Hematopoietic multipotent progenitor cell treated with erythropoietin and hydrocortisone succinate and interleukin-3 and kit ligand, for 6 days (in vitro differentiated cells): ENCODE measurements around the gene DIPK1B.
A peak's percentile ranks its signal among the peaks of the same experiment; 100 is the strongest.
"Not testable (repeated sequence)": the region's sequence is repeated elsewhere in the genome, so short reads cannot be mapped to it uniquely, and the experiment has no call there.

Source experiments
- DNase-seq: peaks from one replicate; pipeline ENCODE4 v3.0.0-alpha.2; 2015

The DIPK1B gene

DNA sequence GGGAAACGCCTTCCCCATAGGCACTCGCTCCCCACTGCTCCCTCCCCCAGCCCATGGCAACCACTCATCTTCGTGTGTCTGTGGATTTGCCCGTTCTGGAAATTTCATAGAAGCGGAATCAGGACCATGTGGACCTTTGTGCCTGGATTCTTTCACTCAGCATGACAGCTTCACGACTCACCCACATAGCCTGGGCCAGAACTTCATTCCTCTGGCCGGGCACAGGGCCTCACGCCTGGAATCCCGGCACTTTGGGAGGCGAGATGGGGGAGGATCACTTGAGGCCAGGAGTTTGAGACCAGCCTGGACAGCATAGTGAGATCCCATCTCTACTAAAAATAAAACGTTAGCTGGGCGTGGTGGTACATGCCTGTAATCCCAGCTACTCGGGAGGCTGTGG lies 12.1 kb upstream of the DIPK1B start:
- DNase-seq: no peak

DNA sequence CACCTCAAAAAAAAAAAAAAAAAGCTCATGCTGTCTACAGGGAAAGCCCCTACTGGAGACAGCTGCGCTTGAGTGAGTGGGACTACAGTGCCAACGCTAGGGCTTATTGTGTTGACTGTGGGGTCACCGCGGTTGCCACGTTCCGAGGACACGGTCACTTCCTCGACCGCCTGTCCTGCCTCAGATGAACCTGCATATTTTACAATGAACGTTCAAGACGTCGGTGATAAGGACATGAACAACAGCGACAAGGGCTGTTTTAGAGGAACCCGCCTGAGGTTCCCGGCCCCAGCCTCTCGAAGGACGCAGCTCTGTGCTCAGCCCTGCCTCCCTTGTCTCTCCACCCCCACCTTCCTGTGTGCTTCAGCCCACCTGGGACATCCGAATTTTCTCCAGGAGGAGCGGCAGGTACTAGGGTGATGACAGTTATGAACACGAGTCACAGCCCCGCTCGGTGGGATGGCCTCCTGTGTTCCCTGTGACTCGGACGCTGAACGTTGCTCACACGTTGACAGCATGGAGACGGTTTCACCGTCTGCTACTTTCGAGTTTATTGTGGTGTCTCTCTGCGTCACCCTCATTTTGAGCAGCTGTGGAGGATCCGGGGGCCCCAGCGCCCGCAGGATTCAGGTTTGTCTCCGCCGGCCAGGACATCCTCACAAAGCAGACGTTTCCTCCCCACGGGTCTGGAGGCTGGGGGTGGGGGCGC lies 11.3 kb upstream of the DIPK1B start:
- peak; percentile 64 for DNase-seq

DNA sequence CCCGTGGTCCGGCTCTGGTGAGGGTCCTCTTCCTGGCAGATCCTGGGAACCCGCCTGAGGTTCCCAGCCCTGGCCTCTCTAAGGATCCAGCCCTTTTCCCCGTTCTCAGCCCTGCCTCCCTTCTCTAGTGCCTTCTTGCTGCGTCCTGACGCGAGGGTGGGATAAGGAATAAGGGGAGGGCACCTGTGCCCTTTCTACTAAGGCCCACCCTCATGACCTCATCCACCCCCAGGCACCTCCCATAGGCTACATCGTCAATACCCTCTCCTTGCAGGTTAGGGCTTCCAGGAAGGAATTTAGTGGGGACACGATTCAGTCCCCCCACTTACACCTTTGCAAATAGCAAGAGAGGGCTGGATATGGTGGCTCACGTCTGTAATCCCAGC lies 10.7 kb upstream of the DIPK1B start:
- no peak for DNase-seq

DNA sequence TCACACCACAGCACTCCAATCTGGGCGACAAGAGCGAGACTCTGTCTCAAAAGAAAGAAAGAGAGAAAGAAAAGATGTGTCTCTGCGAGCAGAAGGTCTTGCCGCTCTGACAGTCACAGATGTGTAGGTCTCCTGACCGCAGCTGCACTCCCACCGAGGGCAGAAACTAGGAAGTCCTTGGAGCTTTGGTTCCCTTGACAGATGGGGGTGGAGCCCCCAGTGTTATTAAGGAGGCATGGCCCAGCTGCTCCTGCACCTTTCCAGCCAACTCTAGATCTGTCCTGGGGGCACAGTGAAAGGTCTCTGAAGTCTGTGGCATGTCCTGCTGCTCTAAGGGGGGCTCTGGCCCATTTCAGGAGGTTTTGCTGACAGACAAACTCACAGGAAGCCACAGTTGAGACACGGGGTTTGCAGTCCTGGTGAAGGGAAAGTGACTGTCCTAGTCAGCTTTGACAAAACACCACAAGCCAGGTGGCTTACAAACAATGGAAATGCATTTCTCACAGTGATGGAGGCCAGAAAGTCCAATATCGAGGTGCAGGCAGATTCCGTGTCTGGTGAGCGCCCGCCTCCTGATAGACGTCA lies 9.0 kb upstream of the DIPK1B start:
- DNase-seq: peak; percentile 68

DNA sequence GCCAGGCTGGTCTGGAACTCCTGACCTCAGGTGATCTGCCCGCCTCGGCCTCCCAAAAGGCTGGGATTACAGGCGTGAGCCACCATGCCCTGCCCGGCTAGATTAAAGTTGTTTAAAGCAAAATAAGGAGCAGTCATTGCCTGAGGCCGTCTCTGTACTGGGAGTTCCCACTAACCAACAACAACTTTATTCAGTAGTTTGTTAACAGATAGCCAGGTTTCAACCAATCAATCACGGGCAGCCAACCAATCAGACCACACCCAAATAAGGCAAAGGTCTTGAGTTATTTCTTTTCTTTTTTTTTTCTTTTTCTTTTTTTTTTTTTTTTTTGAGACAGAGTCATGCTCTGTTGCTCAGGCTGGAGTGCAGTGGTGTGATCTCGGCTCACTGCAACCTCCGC lies 7.6 kb upstream of the DIPK1B start:
- not testable (repeated sequence) for DNase-seq

DNA sequence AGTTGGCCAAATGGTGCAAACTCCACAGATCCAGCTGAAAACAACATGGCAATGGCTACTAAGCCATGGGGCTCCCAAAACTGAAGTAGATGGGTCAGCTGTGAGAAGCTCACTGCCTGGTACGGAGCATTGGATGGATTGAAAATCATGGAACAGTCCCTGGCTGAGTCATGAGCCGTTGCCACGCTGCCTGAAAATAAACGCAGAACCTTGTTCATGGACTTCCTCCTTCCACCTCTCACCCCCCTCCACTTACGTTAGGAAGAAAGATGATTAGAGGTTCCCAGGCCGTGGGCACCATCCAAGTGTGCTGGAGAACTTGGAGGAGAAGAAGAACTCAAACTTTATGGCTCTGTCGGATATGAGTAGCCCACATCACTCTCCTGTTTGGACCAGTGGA lies 6.8 kb upstream of the DIPK1B start:
- DNase-seq: no peak

DNA sequence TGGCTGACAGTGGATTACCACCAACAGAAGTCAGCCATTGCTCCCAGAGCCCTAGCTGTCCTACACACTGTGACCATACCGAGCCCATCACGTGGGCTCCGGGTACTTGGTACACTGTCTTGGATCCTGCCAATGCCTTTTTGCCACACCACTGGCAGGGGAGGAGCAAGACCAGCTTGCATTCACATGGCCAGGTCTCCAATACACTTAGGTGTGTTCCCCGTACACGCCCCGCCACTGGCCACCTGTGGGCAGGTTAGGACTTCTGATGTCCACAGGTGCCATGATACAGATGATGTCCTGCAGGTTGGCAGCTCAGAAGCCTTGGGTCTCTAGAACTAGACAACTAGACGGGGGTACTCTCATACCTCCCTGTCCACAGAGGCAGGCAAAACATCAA lies 5.4 kb upstream of the DIPK1B start:
- no peak for DNase-seq

DNA sequence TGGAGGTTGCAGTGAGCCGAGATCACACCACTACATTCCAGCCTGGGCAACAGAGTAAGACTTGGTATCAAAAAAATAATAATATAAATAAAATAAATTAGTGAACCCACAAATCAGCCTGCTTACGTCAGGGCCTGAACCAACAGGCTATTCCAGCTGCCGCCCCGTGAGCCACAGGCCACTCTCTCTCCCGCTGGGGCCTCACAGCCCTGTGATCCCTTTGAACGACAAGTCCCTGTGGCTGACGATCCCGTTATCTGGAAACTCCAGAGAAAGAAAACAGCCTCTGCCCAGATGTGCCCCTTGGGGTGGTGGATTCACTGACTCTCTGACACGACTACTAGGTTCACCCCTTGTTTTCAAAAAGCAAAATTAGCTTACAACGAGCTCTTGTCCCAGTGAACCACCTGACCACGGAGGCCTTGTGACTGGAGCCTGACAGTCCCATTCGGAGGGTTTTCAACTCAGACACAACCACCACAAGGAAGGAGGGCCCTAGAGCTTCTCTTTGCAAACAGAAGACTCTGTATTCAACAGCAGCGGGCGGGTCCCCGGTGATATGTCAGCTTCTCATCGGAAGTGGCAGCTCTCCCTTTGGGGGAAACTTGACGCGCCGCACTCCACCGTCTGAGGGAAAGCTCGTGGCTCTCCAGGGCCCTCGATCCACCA lies 4.4 kb upstream of the DIPK1B start:
- DNase-seq: no peak

DNA sequence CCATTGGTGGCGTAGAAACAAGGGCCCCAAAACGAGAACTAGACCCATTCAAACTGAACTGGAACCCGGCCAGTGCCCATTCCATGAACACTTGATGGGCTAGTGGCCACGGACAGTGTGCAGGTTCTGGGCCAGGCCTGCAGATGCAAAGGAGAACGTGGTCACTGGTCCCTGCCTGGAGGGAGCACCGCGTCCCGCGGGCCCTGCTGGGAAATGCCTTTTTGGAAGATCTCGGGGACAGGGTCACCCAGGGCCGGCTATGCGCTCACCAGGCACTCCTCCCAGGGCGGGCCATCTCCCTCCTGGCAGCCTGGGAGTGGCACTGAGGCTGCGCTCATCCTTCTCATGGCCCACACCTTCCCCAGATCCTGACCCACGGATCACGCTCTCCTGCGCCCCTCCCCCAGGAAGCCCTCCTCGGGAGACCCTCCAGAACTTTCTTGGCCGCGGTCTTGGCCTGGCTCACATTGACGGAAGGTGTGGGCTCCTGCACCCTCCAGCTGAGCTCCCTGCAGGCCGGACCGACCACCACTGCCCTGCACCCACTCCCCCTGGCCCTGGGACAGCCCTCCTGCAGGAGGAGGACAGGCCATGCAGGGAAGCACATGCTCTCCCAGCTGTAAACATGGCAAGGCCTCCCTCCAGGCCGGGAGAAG lies 2.8 kb upstream of the DIPK1B start:
- DNase-seq: no peak

DNA sequence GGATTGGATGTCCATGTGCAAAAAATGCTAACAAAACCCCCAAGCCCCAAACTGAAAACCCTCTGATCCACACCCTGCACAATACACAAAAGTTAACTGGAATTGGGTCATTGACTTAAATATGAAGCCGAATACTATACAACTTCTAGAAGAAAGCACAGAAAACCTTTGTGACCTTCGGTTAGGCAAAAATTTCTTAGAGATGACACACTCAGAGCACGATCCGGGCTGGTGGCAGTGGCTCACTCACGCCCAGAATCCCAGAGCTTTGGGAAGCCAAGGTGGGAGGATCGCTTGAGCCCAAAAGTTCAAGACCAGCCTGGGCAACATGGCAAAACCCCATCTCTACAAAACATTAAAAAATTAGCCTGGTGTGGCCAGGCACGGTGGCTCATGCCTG lies 1.8 kb upstream of the DIPK1B start:
- DNase-seq: no peak

DNA sequence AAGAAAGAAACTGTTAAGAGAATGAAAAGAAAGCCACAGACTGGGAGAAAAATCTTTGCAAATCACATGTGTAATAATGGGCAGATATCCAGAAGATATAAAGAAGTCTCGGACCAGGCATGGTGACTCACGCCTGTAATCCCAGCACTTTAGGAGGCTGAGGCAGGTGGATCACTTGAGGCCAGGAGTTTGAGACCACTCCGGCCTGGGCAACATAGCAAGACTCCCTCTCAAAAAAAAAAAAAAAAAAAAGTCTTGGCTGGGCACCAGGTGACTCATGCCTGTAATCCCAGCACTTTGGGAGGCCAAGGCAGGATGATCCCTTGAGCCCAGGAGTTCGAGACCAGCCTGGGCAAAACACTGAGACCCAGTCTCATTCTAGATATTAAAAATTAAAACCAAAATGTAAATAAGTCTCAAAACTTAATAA lies 1.1 kb upstream of the DIPK1B start:
- not testable (repeated sequence) for DNase-seq

DNA sequence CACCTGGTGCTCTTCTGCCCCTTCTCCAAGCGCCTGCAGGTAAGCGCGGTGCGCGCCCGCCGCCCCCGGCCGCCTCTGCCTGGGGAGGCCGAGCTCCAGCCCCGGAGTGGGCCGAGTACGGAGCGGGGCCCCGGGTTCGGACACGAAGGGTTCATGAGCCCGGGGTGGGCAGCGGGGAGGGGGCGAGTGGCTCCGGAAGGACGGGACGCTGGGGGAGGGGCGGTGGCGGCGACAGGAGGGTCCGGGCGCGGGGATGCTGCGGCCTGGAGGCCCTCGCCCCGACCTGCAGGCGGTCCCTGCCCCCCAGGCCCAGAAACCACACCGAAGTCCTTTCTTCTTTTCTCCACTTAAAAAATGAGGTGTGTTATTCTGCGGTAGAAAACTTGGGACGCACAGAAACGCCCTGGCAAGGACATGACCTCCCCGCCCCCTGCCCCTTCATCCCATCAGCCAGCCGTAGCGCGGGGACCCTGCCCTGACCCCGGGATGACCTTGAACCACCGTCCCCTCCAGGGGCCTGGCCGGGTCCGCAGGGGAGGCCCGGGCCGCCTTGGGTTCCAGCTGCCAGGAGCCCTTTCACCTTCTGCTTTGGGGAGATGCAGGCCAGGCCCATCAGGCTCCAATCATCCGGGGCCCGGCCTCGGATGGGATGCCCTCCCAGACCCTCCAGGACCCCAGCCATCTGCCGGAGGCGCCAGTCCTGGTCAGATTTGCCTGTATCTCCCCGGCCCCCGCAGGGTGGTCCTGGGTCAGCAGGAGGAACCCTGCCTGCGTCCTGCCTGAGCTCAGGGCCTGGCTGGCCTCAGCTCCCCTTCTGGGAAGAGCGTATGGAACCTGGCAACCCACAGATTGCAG lies 545 bp downstream of the DIPK1B start:
- no peak for DNase-seq

DNA sequence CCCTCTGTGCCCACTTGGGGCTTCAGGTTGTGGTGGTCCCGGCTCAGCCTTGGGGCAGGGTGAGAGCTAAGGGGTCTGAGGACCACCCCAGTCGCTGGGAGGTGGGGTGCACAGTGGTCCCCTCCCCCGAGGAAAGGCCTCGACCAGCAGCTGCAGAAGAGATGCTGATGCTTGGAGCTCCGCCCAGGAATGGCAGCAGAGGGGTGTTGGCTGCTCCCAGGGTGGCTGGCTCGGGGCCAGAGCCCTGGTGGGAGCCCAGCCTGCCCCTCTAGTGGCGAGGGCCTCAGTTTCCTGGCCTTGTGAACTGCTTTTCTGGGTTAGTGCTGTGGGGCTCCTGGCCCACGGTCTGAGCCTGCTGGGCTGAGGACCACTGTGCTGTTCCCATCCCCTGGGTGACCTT lies 1.2 kb downstream of the DIPK1B start:
- DNase-seq: peak; percentile 65

DNA sequence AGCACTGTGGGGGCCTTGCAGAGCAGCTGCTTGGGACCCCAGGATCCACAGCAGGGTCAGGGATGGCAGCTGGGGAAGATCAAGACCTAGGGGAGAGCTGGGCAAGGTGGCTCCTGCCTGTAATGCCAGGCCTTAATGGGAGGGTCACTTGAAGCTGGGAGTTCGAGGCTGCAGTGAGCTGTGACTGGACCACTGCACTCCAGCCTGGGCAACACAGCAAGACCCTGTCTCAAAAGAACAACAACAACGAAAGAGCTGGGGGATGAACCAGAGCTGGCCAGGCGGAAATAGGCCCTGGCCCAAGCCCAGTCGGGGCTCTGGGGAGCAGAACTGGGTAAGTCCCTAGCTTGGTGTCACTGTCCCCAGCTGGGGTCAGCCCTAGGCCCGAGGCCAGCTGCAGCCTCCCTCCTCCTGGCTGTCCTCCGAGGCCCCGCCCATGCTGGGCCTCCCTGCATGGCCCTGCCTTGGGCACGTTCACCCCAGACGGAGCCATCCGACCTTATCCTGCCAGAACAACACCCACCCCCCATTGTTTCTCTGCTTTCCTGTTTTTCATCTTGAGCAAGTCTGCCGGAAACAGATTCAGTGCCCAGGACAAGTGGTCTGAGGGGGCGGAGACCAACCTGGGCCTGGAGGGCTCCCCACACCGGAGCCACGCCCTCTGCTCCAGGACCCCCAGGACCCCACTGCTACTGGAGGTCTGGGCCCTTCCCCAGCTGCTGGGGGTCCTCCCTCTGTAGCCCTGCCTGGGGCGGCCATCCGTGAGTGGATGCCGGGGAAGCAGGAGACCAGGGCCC lies 1.9 kb downstream of the DIPK1B start:
- DNase-seq: peak; percentile 74

DNA sequence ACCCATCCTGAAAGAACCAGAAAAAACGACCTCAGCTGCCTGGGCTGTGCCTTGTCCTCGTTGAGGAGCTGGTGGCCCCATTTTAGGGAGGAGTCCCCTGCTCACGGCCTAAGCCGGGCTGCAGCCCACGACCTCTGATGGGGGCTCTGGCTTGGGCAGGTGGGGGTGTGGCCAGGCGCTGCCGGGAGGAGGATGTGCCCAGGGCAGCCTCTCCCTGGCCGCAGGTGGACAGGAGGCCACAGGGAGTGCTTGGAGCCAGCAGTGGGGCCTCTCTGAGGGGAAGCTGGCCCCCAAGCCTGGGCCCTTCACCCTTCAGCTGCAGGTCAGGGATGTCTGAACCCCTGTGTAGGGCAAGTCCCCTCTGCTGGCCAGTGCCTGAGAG lies 2.5 kb downstream of the DIPK1B start:
- no peak for DNase-seq

DNA sequence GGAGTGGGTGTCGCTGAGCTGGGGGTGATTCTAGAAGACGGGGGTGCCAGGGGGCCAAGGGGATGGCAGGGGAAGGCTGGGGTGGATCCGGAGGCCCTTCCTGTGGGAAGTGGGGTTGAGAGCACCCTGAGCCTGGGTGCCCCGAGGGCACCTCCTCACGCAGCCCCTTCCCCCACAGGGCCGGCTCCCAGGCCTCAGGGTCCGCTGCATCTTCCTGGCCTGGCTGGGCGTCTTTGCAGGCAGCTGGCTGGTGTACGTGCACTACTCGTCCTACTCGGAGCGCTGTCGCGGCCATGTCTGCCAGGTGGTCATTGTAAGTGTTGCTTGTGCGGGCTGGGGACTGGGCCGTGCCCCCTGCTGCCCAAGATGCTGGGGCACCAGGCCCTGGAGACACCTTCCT lies 5.0 kb downstream of the DIPK1B start:
- no peak for DNase-seq

DNA sequence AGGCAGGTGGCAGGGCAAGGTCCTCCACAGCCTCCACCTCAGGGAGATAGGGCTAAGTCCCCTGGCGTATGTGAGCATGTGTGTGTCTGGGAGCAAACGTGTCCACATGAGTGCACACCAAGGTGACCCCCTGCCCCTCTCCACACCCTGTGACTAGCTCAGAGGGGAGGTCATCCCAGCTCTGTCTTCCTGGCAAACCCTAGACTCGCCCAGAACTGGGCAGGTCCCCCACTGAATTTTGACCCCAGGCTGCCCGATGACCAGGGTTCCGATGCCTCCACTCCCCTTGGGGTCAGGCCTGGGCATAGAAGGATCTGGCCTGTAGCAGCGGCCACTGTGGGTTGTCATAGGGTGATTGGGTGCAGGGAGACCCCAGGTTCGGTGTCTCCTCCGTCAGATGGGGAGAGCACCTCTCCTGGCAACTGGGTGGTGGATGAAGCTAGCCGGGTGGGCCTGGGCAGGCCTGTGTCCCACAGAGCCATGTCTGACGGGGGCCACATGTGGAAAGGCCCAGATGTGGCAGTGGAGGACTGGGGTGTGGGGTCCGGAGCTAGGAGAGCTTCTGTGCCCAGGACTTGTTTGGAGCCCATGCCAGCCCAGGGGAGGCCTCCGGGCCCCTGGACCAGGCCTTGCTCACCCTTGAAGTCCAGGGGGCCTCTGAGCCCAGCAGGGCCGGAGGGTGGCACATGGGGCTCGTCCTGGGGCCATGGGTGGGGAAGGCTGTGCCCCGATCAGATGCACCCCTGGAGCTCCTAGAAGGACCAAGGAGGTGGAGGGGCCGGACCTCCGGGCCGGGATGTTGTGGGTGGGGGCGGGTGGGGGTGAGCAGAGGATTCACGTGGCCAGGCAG lies 6.2 kb downstream of the DIPK1B start:
- DNase-seq: no peak

DNA sequence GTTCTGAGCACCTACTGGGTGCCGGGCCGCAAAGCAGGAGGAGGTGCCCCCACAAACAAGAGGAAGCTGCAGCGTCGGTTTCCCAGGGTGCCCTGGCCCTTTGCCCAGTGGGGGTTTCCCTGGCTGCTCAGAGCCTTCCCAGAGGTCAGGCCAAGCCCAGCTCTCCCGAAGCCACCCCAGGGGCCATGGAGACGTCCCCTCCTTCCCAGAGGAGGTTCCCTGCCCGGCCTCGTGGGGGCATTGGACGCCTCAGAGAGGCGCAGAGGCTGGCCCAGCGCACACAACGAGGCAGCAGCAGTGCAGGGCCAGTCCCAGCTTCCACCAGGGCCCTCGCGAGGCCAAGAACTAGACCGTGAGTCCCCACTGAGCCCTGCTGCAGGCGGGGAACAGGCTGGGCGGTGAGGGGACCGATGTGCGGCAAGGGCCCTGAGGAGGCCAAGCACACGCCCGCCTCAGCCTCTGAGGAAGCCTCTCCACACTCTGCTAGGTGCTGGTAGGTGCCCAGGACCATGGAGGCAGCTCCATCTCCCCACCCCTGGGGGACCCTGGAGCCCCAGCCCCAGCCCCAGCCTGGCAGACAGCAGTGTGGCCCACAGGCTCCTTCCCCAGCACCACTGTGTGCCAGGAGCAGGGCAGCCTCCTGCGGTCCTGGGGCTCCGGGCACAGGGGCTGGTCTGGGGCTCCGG lies 7.0 kb downstream of the DIPK1B start:
- DNase-seq: peak; percentile 53

DNA sequence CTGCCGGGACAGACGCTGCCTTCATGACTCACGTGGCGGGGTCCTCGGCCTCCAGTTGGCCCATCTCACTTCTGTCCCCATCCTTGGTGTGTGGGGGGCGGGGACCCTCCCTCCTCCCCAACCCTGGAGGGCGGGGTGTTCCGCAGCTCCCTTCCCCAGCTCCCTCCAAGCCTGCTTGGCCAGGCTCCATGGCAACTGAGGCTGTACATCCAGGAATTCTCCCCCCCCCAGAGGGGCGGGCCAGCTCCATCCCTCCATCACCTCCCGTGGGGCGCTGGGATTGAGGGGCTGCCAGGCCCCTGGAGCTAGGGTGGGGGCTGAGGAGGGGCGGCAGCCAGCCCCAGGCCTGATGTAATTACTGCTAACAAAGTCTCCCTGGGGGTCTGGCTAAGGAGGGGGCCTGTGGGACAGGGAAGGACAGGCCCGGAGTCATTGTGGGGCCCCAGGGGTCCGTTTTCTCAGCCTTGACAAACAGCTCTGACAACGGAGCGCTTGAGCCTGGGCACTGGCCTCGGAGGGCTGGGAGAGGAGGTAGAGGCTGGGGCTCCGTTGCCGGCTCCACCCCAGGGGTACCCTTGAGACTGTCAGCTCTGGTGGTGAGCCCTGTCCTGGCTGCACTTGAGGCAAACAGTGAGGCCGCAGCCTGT lies 8.0 kb downstream of the DIPK1B start:
- no peak for DNase-seq

DNA sequence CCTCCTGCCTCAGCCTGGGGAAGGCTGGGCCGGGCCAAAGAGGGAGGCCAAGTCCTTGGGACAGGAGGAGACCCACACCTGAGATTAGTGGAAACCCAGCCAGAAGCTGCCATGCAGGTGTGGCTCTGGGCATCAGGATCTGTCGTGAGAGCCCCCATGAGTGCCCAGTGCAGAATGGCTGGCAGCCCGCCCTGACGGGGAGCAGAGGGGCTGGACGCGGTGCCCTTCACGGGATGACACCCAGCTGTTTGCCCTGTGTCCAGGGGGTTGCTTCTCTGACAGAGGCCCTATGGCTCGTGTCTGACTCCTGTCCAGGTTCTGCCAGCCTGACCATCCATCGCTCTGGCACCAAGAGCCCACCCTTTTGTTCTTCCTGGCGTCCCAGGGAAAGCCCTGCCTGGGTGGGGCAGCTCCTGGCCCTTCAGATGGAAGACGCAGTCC lies 8.5 kb downstream of the DIPK1B start:
- DNase-seq: no peak
